HG03064 (cell line): ENCODE data around the gene BCL11B.

Experiments
- ATAC-seq: cut with Tn5 transposase; IDR thresholded peaks from one replicate; pipeline ENCODE4 v1.9.1; 2021; ENCODE audit warnings: low read depth; ENCODE audit not compliant: unreplicated experiment

Gene BCL11B

DNA sequence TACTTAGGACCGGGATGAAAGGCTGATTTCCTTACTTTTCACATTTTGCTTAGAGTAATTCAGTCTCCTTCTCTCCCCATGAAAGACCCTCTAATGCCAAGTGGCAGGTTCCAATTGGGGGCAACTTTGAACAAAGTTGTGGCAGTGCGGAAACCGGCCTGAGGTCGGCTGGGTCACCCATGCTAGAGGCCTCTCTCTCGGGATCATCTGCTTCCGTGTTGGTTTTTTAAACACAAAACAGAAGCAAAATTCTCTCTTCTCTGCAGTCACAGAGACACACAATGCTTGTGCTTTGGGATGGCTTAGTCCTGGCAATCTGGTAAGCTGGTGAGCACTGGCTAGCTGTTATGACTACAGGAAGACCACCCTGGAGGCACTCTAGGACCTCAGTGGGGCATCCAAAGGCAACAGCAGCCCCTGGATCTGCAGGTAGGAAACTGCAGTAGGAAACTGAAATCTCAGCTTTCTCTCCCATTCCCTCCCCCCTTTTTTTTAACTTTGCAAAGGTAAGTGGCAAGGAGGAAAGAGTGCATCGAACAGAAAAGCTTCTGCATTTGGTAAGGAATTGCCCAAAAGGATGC lies 102.1 kb downstream of the BCL11B start:
- ATAC-seq = no peak

DNA sequence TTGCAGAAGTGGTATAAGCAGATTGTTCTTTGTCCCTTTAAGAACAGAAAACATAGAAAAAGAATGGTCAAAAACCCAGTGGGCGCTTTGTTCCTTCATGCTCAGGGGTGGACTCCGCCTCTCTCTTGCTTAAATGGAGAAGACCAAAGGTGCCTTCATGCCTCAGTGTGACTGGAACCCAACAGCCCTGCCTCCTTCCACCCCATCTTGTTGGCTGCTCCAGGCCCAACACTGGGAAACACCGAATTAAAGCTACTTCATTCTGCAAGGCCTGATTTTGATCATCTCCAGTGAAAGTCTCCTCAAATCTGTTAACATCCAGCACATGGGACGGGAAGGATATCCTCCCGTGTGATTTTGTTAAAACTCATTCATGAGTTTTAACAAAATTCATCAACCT lies 103.7 kb downstream of the BCL11B start:
- no peak for ATAC-seq

DNA sequence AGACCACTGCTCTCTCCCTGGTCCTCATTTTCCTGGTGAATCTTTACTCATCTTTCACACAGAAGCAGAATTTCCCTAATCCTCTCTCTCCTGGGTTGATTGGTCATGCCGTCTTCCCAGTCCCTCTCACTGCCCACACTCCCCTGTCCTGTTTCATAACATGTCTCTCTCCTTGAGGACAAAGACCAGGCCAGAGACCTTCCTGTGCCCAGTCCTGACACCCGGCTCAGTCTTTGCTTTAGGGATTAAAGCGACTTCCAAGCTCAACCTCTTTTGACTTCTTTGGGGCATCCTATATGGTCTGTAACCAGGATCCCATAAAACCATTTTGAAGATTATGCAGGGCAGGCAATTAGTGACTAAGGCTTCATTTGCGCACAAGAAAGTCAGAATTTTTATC lies 105.5 kb downstream of the BCL11B start:
- ATAC-seq = no peak

DNA sequence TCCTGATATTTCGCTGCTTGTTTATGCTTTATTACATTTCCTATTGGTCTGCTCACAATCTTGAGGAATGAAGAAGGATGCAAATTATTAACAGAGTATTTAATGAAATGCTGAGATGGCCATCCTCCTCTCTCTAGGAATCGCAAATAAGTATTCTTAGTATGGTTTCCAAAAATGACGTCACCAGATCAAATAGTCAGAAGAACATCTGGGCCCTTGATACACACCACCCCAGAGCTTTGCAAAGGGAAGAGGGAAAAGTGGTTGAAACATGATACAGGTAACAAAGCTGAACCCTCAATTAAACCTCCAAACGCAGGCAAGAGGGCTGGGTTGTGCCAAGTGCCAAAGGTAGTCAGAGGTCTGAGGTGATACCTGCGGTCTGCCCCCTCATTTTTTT lies 107.3 kb downstream of the BCL11B start:
- ATAC-seq = no peak

DNA sequence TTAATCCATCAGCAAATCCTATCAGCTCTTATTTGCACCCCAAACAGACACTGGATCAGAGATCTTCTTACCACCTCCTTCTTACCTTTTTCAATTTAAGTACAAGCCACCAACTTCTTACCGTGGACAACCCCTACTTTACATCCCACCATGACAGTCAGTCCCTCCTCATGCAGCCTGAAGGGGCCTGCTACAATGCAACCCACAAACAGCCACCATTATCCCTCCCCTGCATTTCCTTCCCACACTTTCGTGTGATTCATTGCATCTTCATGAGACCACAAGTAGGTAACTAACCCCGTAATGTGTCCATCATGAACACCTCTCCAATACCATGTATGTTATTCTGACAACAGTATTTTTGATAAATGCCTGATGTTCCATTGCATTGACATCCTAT lies 108.6 kb downstream of the BCL11B start:
- no peak for ATAC-seq

DNA sequence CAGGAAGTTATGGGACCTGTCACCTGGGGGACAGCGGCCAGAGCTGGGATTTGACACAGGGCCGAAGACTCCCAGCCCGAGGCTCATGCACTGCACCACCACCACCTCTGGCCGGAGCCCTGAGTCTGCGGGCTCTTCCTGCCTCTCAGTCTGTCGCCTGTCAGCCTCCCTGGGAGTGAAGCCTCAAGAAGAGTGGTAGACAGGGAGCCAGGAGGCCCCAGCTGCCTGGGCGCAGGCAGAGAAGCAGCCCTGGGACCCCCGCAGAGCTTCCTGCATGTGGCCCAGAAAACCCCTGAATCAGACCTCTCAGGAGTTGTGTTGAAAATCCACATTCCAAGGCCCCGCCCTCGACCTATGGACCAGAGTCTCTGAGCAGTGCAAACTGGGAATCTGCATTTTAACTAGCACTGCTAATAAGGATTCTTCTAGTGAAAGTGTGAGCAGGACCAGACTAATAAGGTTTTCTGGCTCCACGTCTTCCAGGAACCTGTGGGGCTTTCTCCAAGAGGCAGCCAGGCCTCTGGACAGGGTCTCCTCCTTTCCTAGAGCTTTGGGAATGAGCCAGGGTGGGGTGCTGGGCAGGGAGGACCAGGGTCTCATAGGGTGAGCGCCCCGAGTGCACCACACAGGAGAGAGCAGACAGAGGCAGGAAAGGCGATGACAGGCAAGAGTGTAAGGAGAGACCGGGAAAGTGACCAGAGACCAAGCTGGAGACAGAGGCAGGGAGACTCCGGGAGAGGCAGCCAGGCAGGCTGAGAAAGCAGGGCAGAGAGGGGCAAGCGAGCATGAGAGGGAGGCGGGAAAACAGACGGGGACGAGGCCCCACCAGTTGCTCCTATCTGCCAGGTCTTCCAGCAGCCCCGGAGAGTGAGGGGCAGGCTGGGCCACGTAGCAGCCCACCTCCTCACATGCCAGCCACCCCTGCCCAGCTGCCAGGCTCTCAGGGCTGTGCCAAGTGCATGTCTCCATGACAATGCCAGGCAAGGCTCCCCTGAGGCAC lies 112.4 kb downstream of the BCL11B start:
- no peak for ATAC-seq

DNA sequence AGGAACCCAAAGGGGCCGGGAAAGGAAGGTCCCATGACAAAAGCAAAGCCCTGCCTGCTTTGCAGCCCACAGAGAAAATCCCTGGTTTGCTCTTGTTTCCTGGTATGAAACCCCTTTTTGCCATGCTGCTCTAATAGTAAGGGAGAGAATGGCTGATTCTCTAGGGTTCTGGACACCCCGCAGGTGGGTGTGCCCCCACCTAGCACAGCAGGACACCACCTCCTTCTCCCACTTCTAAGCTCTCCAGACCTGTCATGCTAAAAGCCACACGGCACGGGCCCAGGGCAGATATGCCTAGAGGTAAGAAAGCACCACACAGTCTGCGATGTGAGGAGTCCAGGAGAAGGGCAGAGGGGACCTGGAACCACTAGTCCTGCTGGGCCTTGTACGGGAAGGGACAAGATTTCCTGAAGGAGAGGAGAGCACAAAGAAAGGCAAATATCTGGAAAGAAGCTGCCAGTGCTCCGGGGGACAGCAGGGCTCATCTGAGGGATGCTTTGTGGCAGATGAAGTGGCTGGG lies 113.3 kb downstream of the BCL11B start:
- no peak for ATAC-seq

DNA sequence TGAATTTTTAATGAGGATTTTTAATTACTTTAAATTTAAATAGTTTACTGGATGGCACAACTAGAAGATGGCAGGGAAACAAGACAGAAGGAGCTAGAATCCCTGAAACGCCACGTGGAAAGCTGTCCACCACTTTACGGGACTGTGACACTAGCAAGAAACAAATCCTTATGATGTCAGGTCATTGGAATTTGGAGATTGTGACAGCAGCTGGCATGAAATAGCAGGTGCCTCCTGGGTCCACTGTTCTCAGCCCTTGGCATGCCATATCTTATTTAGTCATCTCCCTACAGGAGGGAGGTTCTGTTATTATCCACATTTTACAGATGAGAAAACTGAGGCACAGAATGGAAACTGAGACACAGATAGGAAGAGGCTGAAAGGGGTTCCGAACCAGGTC lies 113.8 kb downstream of the BCL11B start:
- ATAC-seq = no peak

DNA sequence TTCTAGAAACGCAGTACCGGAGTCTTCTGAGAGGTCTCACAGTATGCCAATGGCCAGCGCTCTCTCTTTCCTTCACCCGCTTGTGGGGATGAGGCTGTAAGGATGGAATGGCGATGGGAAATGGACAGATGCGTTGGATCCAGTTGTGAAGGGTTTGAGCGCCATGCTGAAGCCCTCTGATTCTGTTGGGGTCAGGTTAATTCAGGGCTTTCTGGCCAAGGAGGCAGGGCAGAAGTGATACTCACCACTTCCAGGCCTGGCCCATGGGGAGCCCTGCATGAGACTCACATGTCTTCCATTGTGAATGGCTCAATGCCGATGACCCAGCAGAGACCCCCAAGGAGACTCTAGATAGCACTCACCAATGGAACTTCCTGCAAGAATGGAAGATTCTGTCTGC lies 114.3 kb downstream of the BCL11B start:
- ATAC-seq = no peak

DNA sequence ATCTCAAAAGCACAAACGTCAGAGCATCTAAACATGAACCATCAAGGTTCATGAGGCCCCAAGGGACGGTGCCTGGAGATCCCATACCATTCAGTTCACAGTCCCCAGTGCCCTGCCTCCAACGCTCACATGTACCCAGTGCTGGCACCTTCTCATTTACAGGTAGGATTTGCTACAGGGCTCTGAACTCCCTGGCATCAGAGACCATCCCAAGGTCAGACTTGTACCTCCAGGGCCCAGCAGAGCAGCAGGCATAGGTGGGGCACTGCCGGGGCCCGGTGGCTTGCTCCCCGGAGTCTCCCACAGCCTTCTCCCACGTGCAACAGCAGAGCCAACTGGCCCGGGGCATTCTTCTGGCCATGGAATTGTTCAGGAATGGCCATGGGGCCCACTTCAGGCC lies 114.8 kb downstream of the BCL11B start:
- no peak for ATAC-seq

DNA sequence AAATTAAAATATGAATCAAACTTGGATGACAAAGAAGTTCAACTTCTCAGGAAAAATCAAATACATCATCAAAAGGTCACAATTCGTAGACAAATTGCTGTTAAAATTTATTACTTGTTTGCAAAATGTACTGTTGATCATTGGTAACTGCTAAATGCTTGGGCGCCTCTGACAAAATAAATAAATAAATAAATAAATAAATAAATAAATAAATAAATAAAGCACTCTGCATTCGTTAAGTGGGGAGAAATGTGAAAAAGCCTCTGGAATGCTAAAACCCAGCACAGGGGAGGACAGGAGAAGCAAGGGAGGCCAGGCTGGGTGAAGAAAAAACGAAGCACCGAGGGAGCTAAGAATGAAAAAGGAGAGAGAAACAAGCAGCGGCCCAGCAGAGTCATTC lies 115.2 kb downstream of the BCL11B start:
- ATAC-seq = no peak

DNA sequence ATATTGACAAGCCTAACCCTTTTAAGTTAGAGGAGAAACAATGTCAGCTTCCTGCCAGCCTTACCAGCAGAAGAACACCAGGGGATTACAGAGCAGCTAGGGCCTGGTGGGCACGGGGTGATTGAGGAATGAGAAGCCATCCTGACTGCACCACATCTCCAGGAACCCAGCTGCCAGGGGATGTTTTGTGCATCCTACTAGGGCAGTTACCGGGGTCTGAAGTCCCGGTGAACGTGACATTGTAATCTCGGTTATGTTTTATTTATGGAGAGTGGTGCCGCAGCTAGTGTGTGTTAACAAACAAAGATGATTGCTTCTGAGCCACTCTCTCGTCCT lies 115.9 kb downstream of the BCL11B start:
- ATAC-seq = no peak

DNA sequence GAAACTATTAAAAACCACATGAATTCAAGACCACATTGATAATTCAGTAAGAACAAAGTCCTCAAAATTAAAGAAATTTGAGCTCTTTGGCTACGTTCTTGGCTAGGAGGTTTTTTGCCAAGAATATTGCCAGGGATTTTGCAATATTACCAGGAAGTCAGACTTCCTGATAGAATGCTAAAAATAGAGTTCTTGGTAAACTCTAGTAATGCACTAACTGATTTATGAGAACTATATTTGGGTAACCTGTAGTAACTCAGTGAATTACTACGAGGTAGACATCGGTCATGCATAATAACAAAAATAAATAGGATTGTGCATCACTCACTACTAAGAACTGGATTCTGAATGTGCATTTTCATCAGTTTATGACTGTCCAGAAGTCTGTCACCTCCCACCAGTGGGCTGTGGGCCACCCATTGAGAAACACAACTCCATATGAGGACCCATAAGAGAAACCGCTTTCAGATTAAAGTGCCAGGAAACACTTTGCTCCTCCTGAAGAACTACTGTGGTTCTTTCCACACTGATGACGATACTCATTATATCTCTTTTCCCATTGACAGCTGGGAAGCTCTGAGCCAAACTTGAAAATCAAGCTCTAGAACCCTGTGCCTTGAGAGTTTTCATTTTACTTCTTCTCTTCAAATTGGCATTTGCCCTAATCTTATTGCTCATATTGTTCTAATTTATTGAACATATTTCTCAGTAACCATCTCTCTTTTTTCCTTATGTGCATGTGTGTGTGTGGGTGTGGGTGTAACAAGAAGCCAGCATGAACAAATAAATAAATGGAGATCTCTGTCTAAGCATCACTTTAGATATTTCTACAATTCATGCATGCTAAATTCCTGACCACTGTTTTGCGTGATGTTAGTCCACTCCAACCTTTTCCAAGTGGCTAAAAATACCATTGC lies 116.6 kb downstream of the BCL11B start:
- no peak for ATAC-seq

DNA sequence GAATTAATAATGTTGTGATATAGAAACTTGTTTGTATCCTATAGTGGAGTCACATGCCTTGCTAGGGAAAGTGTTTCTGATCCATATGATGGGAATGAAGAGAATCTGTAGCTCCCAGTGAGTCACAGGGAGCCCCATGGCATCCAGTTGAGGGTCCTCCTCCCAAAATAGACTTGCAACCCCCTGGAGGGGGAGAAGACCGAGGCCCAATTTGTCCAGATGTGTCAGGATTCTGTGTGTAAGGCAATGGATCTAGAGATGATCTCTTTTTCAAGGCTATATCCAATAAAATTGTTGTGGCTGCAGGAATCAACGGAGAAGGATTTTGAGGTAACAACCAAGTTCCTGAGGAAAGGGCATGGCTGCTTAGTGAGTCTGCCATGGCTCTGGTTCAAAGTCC lies 121.8 kb downstream of the BCL11B start:
- no peak for ATAC-seq

DNA sequence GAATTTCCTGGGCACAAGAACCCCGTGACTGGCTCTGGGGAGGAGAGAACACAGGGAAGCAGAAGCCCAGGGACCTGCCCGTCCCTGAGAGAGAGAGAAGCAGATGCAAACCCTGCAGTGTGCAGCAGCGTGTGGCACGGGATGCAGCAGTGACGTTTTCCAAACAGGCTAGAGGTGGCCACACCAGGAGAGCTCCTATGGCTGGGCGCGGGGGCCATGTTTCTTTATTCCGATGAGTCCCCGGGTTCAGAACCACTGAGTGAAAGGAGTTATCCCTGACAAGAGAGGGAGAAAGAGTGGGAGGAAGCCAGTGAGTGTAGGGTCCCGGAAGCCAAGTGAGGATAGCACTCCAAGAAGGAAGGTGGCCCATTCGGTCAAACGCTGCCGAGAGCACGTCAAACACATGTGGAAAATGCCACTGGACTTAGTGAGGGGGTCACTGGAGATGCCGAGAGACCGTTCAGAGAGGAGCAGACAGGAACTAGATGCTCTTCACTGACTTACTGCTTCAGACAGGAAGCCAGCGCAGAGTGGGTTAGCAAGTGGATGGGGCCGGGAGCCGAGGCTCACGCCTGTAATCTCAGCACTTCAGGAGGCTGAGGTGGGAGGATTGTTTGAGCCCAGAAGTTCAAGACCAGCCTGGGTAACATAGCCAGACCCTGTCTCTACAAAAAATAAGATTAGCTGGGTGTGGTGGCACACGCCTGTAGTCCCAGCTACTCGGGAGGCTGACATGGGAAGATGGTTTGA lies 123.0 kb downstream of the BCL11B start:
- ATAC-seq = no peak

DNA sequence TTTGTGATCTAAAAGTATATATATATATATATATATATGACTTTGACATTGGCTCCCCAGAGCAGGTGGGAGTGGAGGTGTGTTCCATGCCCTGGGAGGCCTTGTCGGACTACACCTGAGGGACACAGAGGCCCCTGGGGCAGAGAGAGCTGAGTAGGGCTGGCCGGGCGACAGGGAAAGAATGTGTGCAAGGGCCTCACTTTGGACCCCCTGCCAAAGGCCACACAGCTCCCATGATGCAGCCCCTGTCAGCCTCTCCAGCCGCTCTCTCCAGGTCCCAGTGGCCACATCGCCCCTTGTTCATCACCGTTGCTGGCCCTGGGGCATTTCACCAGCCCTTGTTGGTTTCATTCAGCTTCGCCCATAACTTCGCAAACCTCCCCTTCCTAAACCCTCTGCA lies 123.9 kb downstream of the BCL11B start:
- no peak for ATAC-seq

DNA sequence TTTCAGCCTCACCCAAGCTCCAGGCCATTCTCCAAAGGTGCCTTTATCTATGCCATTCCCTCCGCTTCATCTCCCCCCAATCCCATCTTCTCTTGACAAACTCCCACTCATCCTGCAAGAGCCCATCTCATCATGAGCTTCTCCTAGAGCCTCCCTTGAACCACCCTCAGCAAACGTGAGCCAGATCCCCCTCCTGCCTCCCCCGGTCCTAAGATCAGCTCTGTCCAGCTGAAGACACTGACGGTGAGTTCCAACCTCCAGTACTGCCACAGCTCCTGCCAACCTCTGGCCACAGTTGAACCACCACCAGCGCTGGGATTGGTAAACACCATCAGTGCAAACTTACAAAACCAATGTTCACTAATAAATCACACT lies 124.6 kb downstream of the BCL11B start:
- no peak for ATAC-seq

DNA sequence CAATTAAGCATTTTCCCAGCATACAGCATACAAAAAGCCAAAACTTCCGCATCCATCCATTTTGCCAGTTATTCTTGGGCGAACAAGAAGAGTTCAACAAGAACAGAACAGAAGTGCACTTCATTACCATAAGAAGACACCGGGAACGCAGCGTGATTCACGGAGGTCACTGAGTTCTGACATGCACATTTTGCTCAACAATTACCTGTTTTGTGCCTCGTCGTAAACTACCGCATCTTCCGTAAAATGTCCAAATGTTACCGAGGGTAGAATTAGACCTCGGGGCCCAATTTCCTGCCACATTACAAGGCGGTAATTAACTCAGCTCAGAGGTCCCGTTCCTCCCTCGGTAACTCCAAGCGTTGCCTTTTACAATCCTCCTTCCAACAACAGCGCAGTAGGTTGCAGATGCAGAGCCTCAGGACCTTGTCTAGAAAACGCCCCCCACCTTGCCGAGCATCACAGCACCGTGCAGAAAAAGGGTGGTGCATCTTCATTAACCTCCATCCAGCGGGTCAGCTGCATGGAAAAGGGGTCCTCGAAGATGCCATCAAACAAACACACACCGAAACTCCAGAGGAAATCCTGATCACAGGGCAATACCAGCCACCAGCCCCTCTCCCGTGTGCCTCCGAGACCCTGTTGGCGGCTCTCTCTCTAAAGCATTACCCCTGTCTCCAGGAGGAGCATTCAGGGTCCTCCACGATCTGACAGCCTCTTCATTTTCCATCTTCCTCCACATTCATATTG lies 125.2 kb downstream of the BCL11B start:
- no peak for ATAC-seq

DNA sequence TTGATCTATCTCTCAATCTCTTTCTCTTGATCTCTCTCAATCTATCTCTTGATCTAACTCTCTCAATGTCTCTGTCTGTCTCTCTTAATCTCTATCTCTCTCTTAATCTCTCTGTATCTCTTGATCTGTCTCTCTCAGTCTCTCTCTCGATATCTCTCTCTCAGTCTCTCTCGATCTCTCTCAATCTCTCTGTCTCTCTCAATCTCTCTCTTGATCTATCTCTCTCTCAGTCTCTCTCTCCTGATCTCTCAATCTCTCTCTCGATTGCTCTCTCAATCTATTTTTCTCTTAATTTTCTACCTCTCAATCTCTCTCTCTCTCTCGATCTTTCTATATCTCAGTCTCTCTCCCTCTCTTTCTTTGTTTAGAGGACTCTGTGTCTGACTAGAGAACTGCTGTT lies 126.7 kb downstream of the BCL11B start:
- no peak for ATAC-seq

DNA sequence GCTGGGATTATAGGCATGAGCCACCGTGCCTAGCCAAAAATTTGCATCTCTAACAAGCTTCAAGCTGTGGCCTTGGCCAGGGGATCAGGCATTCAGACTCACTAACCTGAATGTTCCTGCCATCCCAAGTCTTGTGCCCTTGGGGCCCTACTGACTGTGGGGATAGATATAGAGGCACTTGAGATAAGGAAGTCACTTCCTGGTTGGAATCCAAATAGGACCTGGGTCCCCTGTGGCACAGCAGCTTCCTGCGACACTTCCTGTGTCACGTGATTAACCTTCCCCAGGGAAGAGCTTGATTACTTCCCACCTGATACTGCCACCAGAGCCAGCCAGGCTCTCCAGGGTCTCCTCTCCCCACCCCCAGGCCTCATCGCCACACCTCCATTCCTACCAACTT lies 128.2 kb downstream of the BCL11B start:
- no peak for ATAC-seq
